Measurements from ENCODE around the gene RSRC1.
A peak's percentile ranks its signal among the peaks of the same experiment; 100 is the strongest.
"Not testable (repeated sequence)": the region's sequence is repeated elsewhere in the genome, so short reads cannot be mapped to it uniquely, and the experiment has no call there.

Gene RSRC1

DNA sequence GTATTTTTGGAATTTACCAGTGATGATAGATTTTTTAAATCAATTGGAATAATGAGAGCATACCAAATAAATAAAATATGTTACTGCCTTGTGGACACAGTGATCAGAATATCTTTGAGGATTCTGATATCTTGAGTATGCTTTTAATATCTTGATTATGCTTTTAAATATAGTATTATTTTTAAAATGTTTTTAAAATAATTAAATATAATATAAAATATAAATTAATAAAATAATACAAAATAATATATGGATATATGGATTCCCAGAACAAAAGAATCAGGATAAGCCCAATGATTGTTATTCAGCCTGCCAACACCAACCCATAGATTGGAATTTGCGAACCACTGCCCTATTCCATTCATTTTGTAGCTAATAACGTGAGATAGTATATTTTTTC is 369.2 kb downstream of the RSRC1 start:
- no peak for DNase-seq

DNA sequence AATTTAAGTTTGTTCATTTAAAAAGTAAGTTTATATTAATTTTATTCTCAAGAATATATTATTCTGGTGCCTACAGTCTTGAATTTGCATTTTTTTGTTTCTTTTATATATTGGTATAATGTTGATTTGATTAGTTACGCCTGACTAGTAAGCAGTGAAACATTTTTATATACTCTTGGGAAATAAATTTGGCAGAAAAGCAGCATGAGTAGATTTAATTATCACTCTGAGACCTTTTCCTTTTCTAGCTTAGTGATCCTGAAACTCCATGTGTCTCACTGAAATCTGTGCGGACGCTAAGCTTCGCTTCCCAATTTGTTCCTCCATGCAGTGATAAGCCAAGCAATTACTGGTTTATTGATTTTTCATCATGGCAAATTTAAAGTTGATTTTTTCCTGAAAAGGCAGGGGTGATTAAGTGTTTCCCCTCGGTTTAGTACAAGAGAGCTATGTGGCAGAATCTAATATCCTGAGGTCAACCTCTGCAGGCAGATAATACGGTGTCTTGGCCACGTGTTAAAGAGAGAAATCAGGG is 373.9 kb downstream of the RSRC1 start:
- no peak for DNase-seq

DNA sequence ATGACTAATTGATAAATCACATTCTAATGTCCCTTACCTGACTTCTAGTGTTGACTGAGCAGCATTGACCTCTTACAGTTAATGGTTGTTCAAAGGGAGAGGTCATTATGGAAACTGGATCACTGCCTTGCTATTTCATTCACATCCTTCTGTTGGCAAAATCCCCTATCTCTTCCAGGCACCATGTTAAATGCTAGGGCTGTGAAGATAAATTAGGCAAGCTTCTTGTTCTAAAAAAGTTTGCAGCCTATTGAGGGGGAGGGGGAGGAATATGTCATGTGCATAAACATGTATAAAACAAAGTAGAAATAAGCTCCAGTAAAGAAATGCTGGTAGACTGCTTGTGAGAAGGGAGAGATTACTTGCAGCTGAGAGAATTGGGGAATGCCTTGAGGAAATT is 376.3 kb downstream of the RSRC1 start:
- DNase-seq: no peak

DNA sequence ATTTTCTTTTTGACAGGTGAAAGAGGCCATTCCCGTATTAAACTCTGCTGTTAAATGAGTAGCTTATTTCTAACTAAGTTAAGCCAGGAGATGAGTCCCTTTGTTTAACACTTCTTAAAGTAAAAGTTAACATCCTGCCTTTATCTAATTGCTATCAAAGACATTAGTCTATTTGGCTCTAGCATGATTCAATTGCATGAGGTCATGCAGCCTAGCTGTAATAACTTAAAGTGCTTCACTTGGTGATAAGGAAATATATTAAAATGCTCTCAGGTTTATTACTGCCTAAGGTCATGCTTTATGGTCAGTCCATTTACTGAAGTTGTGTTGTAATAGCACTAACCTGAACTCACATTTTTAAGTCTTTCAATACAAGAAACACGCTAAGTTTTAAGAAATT is 378.8 kb downstream of the RSRC1 start:
- DNase-seq: no peak

DNA sequence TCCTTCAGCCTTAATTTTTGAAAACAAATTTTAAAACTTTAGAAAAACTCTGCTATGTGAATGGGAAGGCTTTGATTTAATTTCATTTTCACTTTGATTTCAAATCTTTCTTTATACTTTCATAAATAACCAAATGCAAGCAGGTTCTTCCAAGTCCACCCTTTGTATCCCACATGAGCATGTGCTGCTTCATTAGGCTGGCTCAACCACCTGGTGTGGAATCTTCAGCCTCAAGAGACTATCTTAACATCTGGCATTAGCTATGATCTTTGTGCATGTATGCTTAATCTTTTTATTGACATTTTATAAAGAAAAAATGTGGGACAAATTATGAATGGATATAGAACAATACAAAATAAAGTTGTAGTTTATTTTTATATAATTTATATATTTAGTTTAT is 379.3 kb downstream of the RSRC1 start:
- DNase-seq: no peak

GRCh38 chr3:158491968-158492367 is 382.1 kb downstream of the RSRC1 start:
- no peak for DNase-seq

DNA sequence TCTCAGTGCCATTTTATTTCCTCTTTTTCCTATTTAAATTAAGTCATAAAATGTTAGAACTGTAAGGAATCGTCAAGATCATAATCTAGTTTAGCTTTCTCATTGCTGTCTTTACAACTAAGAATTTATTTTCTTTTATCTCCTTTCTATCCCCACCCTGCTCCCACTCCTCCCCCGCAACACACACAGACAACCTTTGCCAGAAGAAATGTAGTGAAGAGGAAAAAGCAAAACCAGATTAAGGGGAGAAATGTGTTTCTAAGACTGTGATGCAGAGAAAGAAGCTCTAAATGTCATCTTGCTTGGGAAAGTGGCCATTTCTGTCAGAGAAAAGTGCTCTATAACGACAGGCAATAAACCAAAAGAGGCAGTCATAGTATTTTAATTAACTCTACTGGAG is 382.8 kb downstream of the RSRC1 start:
- DNase-seq: no peak

DNA sequence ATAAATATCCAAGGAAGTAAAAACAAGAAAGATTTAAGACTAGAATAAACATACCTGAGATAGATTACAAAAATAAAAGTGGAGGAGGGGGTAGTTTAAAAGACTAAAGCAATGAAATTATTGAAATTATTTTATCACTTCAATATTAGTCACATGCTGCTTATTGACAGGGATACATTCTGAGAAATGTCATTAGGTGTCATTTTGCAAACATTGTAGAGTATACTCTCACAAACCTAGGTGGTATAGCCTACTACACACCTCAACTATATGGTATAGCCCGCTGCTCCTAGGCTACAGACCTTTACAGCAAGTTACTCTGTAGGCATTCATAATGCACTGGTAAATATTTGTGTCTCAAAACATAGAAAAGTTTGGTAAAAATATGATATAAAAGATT is 384.0 kb downstream of the RSRC1 start:
- no peak for DNase-seq

DNA sequence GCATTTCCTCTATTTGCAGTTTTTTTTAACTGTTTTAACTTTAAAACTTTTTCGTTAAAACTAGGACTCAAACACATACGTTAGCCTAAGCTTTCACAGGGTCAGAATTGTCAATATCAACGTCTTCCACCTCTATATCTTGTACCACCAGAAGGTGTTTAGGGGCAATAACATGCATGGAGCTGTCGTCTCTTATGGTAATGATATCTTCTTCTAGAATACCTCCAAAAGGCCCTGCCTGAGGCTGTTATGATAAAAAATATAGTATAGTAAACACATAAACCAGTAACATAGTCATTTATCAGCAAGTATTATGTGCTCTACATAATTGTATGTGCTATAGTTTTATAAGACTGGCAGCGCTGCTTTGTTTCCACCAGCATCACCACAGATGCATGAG is 384.8 kb downstream of the RSRC1 start:
- DNase-seq: no peak

DNA sequence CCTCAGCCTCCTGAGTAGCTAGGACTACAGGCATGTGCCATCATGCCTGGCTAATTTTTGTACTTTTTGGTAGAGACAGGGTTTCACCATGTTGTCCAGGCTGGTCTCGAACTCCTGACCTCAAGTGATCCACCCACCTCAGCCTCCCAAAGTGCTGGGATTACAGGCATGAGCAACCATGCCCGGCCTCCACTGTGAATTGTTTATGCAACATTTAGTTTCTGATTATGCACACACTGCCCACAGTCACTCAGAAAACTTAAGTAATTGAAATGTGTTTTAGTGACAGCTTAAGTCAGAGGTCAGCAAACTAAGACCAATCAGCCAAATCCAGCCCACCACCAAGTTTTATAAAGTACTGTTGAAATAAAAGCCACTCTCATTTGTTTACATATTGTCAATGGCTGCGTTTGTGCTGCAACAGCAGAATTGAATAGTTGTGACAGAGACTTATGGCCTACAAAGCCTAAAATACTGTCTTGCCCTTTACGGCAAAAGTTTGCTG is 385.6 kb downstream of the RSRC1 start:
- DNase-seq: not testable (repeated sequence)

- no peak for DNase-seq
Measured at GRCh38 chr3:158505117-158505516, 395.2 kb downstream of the RSRC1 start.

- no peak for DNase-seq
Measured at GRCh38 chr3:158506456-158506855, 396.6 kb downstream of the RSRC1 start.

GRCh38 chr3:158508481-158508880 is 398.6 kb downstream of the RSRC1 start:
- no peak for DNase-seq

DNA sequence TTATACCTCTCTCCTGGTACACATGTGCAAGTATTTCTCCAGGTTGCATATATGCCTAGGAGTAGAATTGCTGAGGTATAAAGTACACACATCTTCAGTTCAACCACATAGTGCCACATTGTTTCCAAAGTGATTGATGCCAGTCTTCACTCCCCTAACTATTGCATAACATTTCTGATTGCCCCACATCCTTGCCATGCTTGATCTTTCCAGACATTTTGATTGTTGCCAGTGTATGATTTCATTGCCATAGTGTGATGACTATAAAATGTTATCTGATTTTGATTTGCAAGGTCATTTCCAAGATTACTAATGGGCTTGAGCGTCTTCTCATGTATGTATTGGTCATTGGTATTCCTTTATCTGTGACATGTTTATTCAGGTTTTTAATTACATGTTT is 400.0 kb downstream of the RSRC1 start:
- DNase-seq: no peak

GRCh38 chr3:158516729-158517128 is 406.8 kb downstream of the RSRC1 start:
- DNase-seq: not testable (repeated sequence)

GRCh38 chr3:158519776-158520175 is 409.9 kb downstream of the RSRC1 start:
- DNase-seq: no peak

DNA sequence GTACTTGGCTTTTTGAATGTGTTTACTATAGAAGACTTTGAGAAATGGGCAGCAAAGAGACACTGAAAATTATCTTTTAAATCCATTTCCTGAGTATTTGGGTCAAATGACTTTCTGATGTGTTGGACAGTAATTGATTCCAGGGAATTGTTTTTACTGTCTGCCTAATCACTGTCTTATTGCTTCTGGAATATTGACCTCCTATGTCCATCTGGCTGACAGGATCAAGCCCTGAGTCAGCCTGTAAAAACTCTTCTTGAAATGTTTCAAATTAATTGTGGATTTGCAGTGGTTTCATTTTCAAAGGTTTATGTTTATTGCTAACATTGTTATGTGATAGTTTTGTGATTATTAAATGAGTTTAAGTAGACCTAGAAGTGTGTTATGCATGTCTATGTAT is 410.5 kb downstream of the RSRC1 start:
- no peak for DNase-seq

GRCh38 chr3:158522221-158523136 is 412.6 kb downstream of the RSRC1 start:
- DNase-seq: no peak

DNA sequence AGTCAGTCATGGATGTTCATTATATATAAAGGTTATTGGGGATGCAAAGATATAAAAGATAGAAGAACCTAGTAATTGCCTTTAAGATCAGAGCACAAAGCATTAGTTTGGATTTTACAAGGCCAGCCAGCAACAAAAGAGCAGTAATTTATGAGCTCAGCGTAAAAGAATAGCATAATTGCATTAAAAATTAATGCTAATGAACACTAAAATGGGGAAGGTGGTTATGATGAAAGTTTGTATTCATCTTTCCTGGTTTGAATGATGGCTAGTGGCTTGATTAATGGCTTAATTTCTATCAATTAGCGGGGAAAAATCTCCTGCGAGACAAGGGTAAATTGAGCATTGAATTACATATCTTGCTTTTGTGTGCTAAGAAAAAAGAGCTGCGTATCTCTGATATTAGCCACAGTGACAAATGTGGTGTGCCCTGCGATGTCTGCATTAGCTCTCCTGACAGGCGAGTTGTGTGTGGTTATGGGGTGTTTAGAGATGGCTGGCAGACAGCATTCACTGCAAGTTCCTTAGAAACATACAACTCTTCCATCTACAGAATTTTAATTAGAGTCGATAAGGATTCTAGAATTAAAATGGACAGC is 418.3 kb downstream of the RSRC1 start:
- no peak for DNase-seq

DNA sequence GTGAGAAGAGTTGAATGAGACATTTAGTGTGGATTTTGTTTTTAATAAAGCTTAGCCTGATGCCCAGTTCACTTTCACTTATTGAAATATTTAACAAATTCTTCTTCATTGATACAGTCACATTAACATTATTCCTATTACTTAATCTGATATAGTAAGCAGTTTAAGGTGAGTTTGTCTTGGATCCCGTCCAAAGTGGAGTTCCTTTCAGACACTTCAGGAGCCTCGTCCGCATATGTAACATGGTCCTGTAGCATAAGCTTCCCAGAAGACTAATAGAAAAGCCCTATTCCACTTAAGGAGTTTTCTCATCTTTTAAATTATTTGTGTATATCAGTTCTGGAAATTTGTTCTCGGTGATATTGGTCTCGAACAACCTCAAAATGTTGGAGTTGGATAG is 421.4 kb downstream of the RSRC1 start:
- peak; percentile 2 for DNase-seq

GRCh38 chr3:158532099-158532734 is 422.3 kb downstream of the RSRC1 start:
- peak; percentile 20 for DNase-seq

DNA sequence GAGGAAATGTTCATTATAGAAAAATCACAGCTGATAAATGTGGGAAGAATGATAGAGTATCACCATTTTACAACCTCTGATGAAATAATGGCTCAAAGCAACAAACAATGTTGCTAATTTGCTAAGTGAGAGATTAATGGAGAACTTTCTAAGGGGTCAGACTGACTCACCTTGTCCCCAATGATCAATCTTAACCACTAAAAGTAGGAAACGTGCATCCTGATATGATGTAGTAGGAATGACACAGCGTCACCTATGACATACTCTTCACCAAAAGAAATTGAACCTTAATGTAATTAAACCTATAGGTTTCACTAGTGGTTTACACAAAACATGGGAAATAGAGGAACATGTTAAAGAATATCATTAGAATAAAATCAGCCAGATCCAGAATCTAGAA is 426.0 kb downstream of the RSRC1 start:
- no peak for DNase-seq

DNA sequence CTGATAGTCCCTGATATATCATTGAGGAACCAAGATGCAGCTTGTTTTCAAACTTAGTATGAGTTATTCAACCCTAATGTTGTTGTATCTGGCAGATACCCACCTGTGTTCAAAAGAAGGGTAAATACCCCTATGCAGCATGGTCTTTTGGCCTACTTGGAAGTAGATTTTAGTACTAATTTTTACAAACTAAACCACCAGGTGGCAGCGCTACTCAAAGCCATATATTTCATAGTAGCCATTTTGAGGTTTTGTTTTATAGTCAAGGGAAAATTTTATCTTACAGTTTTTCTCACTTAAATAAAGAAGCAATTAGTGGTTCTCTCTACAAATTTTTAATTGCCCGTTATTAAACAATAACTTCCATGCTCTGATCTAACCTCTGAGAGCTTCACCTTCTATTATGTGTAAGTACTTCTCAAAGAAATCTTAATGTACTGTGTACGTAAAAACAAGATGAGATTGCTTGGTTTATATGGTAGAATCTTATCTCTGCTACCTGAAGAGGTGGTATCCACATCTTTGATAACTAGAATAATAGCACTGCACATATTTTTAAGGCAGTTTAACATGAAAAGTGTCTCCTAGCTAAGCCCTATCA is 429.6 kb downstream of the RSRC1 start:
- DNase-seq: peak; percentile 56
